Measurements from ENCODE around the gene NR2F2.

The NR2F2 gene

GRCh38 chr15:96352604-96353405 is 22.3 kb downstream of the NR2F2 start:
- DNase-seq = peak; percentile 70

GRCh38 chr15:96353416-96353929 is 23.0 kb downstream of the NR2F2 start:
- no peak for DNase-seq

GRCh38 chr15:96353930-96354730 is 23.6 kb downstream of the NR2F2 start:
- peak; percentile 94 for DNase-seq

DNA sequence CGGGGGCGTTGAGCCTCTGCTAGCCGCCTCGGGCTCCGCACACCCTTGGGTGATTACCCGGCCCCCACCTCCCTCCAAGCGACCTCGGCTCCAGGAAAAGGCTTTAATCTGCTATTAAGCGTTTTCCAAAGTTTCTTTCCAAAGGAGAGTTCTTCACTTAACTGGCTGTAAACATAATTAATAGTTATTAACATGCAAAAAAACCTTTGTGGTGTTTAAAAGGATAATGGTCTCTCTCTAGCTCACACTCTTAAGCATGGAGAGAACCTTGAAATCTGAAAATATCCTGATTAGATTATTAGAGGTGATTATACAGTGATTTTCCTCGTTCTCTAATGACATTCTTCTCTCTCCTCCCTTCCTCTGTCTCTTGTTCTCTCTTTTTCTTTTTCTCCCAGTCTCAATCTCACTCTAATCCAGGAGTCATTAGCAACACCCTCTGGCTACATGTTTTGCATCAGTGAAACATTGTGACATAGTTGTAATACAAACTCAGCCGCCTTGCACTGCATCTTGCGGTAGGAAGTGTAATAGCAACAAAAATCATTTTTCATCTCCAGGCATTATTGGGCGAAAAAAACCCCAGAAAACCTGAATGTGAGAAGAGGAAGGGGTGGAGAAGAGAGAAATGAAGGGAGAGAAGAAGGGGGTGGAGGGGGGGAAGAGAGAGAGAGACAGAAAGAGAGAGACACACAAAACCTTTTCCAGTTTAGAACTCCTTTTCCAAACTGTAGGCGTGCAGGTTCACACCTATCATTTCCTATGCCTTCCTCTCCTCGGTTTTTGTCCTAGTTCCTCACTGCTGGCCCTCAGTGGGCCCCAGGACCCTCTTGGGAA is 24.4 kb downstream of the NR2F2 start:
- peak; percentile 64 for DNase-seq

GRCh38 chr15:96355568-96356187 is 25.2 kb downstream of the NR2F2 start:
- peak; percentile 66 for DNase-seq

GRCh38 chr15:96356494-96357455 is 26.3 kb downstream of the NR2F2 start:
- DNase-seq = peak; percentile 97

GRCh38 chr15:96358001-96358801 is 27.7 kb downstream of the NR2F2 start:
- peak; percentile 81 for DNase-seq

- peak; percentile 69 for DNase-seq
Measured at GRCh38 chr15:96358821-96359615, 28.5 kb downstream of the NR2F2 start.

DNA sequence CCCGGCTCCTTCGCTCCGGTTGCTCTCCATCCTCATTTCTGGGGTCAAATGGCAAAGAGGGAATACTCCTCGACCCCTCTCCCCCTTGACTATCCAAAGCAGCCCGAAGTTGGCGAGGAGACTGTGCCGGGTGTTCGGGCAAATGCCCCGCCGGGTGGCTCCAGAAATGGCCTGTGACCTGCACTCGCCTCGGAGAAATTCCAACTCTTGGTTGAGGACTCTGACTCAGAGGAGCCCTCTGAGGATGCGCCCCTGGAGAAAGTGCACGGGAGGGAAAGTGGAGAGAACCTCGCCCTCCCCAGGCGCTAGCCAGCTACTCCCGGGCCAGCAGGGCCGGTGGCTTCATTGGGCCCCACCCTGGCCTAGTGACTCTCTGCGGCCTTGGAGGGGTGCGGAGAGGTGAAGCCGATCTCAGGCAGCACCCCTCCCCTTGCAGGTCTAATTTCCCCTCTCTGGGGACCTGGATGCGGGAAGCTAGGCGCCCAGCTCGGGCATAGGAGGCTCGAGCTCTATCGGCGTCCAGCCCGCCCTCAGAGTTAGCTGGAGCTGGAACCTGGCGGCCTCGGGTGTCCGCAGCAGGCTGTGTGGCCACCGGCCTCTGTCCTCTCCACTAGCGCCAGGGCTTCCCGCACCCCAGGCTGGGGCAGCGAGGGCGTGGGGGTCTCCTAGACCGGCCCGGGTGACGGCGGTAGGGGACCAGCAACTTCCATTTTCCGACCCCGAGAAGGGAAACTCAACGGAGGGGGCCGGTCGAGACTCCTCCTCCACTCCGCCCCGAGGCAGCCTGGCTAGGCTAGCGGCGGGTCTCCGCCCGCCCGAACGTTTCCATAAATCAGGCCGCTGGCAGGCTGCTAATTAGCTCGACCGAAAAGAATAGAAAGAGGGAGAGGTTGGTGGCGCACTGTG is 29.4 kb downstream of the NR2F2 start:
- DNase-seq = peak; percentile 89

- DNase-seq = peak; percentile 83
Measured at GRCh38 chr15:96360581-96361308, 30.2 kb downstream of the NR2F2 start.

GRCh38 chr15:96361309-96362010 is 31.0 kb downstream of the NR2F2 start:
- DNase-seq = peak; percentile 78

- peak; percentile 46 for DNase-seq
Measured at GRCh38 chr15:96362011-96362754, 31.7 kb downstream of the NR2F2 start.

DNA sequence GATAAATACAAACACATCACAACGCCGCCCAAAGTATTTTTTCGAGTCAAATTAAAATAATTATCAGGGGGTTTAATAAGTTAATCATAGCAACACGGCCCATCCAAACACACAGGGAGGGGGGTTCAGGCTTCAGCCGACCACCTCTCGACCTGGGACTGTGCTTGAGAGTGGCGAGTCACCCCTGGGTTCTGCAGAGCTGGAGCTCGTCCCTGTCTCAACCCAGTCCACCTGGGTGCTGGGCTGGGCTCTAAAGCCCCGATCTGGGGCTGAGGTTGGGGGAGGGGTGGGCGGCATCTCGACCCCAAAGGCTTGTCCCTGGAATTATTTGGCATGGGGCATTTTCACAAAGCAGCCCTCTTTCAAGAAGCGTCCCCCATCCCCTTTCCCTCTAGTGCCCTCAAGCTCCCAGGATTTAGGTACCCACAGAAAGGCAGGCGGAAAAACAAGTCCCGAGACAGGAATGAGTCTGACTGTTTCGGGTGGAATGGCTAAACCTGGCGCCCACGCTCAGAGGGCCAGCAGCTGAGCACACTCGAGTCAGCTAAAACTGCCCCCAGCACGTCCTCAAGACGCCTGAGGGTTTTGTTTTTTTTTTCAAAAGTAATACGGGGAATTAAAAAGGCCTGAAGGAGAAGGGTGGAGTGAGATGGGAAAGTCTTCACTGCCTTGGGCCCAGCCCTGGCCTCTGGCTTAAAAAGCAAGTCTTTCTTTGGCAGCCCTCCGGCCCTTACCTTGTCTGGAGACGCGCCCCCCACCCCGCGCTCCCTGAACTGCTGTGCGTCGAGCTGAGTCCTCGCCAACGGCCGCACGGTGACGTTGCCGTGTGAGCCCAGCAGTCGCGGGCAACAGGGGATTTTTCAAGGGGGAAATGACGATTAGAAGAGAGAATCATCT is 32.5 kb downstream of the NR2F2 start:
- peak; percentile 58 for DNase-seq

GRCh38 chr15:96363707-96364106 is 33.2 kb downstream of the NR2F2 start:
- DNase-seq = no peak

All from right kidney (tissue), 1 donor.